ENCODE measurements around the gene SP7.
"Not testable (repeated sequence)": the region's sequence is repeated elsewhere in the genome, so short reads cannot be mapped to it uniquely, and the experiment has no call there.

Gene SP7

DNA sequence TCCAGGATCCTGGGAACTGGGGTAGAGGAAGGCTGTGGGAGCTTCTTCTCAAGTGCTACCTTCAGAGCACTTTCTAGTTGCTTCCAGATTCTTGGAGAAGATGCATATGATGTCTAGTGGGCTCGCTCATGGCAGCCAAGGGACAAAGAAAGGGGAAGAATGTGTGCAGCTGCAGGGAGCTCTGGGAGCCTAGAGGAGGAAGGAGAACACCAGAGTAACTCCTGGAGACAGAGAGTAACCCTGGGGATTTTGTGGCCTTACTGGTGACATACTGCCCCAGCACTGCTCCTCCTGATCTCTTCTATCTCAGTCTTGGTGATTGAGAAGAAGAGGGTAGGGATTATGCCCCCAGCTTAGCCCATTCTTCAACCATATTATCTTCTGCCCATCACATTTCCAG, 10.3 kb upstream of the SP7 start:
- DNase-seq (ENCODE audit: low read depth), result no peak

DNA sequence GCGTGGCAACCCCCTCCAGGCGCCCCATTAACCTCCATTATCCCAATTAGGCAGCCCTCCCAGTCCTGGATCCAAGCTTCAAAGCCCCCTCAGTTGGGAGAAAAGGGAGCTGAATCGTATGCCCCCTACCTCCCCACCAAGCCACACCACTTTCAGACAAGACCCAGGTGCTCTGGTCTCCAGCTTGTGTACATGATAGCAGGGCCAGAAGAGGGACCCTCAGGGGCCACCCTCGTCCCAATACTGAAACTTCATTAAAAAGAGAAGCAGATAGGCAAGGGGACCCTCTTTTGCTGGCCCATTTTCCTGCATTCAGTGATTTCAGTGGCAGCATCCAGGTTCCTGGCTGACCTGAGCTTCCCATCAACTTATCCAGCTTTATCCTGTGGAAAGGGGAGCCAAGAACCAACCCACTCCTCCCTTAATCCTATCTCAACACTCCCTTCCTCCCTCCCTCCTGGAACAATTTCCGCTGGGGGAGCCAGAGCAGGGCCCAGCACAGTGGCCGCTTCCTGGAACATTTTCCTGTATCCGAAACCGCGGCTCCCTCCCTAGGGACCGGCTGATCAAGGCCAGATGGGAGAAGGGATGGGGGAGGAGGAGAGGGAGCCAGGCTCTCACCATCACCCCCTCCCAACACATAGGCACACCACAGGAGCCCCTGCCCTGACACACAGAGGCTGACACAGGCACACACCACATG, 9.5 kb upstream of the SP7 start:
- no peak for DNase-seq (ENCODE audit: low read depth)

DNA sequence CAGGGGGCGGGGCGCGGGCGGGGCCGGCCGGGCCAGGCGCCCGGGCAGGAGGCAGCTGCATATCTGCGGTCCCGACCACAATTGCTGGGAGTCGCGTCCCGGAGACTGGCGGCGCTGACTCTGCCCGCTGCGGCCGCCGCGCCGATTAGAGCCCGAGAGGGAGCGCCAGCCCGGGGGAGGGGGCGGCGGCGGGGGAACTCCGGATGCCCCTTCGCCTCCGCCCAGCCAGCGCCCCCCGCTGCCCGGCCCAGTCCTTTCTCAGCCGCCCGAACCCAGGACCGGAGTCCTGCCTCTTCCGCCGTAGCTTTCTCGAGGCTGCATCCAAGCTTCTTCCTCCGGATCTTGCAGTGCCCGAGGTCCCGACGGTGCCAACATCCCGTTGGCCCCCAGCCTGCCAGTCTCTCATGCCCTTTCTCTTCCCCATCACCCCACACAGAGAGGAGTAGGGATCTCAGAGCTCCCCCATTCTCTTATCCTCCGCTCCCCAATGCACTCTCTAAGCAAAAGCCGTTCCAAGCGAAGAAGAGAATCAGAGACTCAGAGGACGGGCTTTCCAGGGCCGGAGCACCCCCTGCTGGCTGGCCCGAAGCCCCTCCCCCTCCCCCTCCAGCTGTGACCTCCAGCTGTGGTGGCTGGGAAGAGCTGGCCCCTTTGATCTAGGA, 8.8 kb upstream of the SP7 start:
- peak; percentile 42 for DNase-seq (ENCODE audit: low read depth)

DNA sequence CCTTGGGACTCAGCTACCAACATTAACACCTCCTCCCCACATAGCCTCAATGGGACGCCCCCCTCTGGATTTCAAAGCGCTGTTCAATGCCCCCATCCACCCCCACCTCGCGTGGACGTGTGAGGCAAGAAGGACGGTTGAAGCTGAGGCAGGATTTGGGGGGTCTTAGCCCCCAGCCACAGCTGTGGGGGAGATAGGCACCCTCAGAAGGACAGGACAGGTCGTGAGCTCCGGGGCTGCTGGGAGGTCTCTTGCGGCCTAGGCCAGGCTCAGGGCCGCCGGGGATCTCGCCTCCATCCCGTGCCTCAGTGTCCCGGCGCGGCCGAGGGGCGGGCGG, 8.3 kb upstream of the SP7 start:
- DNase-seq (ENCODE audit: low read depth), result no peak

DNA sequence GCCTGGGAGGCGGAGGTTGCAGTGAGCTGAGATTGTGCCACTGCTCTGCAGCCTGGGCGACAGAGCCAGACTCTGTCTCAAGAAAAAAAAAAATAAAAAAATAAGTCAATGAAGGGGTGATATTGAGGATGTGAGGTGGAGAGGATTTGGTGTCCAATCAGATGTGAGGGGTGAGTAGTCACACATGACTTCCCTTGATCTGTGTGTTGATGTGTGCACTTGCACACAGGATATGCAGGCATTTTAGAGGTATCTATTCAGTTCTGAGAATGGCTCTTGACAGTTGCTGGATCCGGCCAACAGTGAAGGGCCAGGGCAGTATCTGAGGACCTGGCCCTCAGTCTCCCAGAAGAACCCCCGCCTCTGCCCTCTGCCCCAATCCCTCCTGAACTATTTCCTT, 7.8 kb upstream of the SP7 start:
- DNase-seq (ENCODE audit: low read depth), result no peak

DNA sequence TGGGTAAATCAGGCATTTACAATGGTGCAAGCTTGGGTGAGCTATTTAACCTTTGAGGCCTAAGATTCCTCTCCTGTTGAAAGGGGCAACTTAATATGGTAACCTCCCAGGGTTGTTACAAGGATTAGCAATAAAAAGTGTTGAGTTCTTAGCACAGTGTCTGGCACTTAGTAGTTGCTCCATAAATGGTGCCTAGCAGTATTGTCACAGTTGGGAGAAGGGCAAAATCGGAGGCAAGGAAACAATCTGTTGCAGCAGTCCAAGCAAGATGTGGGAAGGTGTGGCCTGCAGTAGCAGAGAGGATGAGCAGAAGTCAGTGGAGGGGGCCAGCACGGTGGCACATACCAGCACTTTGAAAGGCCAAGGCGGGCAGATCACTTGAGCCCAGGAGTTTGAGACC, 7.3 kb upstream of the SP7 start:
- DNase-seq (ENCODE audit: low read depth), result no peak

DNA sequence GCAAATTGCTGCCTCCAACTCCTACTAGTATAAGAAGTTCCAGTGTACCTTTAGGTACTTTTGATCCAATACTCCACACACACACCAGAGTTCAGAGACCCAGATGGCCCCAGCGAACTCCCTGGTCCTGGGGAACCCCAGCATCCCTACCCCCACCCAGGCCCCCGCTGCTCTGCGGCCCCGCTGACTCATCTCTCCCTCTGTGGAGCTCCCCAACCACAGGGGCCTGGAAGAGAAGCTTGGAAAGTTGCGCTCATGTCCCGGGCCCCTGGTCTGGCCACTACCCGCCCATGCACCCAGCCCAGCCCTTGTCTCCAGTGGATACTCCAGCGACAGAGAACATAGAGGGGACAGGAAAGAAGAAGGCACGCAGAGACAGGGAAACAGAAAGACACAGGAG, 4.2 kb upstream of the SP7 start:
- no peak for DNase-seq (ENCODE audit: low read depth)

DNA sequence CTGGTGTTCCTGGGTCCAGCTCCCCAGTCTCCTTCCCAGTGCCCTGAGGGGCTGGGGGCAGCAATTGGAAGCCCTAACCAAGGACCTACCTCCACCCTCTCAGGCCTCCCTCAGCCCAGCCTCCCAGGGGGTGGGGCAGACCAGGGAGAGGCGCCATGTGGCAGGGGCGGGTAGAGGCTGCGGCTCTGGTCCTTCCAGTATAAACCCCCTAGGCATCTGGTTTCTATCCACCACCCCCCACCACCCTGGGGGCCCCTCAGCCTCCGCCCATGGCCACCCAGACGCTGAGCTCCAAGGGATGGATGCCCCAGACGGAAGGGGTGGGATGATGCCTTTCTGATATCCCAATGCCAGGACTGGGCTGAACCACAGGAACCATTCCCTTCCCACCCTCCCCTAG, 2.8 kb upstream of the SP7 start:
- no peak for DNase-seq (ENCODE audit: low read depth)

DNA sequence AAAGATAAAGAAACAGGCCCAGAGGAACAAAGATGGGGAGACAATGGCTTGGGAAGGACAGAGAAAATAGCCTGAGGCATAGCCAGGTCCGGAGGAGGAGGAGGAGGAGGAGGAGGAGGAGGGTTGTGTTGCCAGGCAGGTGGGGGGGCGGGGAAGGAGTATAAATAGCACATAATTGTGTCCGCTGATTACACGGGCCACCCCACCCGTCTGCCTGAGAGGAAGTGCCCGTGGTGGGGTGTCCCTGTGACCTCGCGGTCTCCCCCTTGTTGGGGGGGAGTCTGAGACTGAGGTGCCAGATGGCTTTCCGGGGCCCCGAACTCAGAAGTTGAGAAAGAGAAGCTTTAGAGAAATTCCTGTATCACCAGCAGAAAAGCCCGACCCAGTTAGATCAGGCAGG, 1.9 kb upstream of the SP7 start:
- DNase-seq (ENCODE audit: low read depth), result no peak

DNA sequence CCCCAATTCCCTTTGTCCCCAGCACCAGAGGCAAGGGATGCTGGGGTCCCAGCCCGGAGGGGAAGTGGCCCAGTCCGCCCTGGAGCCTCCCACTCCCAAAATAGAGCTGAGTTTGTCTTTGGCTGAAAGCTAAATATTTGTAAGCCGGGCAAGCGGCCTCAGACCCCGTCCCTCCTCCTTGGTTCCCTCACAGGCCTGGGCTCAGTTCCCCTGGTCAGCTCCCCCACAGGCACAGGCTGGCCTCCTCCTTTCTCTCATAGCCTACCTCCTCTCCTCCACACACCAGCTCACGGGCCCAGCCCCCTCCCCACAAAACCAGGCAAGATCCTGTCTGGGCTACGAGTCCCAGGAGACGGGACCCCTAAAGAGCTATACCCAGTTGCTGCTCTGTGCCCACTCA, 1.3 kb downstream of the SP7 start:
- no peak for DNase-seq (ENCODE audit: low read depth)

DNA sequence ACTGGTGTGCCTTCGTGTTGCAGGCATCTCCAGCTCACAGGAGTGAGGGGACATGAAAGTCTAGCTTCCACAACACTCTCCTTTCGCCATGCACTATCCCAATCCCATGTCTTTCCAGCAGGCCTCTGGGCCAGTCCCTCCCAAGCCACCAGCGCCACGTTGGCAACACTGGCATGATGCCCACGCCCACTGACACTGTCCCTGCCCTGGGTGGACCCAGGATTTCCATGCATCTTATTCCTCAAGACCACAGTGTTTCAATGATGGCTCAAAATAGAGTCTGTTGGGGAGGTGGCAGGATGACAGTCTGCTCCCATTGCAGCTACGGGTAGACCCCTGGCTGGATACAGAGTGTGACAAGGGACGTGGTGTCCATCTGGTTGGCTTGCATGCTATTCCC, 2.3 kb downstream of the SP7 start:
- DNase-seq (ENCODE audit: low read depth), result no peak

DNA sequence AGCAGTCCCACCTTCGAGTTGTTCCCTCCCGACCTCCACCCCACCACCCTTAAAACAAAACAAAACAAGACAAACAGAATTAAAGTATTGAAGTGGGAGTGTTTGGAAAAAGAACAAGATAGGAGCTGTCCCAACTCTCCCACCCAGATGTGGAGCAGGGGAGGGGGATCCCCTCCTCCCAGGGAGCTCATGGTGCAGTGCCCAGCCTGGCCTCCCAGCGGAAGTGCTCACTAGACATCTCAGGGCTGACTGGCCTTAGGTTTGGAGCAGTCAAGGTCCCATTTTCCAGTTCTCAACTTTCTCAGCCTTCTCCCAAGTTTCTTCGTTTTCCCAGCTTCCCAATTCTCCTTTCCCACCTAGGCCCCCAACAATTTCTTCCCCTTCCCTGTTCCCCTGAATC, 2.9 kb downstream of the SP7 start:
- DNase-seq (ENCODE audit: low read depth), result no peak

DNA sequence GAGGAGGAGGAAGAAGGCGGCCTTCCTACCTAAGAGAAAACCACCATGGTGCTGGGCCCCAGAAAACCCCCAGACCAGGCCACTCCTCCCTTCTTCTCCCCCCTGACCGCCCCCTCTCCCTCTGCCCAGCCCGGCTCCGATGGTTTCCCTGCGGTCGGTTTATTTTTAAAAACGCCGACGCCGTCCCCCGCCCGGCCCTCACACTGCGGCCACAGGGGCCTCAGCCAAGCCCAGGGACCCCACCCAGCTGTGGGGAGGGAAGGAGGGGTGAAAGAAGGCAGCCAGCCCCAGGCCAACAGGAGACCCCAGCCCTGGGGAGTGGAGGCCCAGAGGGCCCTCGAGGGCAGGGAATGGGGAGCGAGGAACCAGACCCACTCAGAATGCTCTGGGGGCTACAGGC, 3.4 kb downstream of the SP7 start:
- no peak for DNase-seq (ENCODE audit: low read depth)

DNA sequence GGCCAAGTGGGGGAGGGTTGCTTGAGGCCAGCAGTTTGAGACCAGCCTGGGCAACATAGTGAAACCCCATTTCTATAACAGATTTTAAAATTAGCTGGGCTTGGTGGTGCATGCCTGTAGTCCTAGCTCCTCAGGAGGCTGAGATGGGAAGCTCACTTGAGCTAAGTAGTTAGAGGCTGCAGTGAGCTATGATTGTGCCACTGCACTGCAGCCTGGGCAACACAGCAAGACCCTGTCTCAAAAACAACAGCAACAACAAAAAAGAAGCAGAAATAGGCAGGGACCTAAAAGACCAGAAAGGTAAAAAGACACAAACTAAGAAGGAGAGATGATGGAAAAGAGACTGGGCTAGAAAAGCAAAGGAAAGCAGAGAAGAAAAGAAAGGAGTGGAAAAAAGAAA, 3.8 kb downstream of the SP7 start:
- DNase-seq (ENCODE audit: low read depth), result not testable (repeated sequence)

DNA sequence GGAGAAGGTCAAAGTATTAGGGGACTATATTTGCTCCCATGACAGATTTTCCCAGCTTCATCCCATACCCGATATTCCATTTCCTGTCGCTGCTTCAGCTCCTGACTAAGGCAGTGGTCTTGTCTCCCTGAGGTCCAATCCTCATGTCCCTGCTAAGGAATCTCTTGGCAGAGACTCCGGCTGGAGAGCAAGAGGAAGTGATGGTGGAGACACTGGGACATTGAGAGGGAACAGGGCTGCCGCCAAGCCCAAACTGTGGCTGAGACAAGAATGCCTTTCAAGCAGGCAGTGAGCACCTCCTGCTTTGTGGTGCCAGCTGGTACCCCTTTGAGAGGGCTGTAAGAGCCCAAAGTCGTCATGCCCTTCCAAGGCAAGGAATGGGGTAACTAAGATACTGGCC, 5.5 kb downstream of the SP7 start:
- DNase-seq (ENCODE audit: low read depth), result no peak

DNA sequence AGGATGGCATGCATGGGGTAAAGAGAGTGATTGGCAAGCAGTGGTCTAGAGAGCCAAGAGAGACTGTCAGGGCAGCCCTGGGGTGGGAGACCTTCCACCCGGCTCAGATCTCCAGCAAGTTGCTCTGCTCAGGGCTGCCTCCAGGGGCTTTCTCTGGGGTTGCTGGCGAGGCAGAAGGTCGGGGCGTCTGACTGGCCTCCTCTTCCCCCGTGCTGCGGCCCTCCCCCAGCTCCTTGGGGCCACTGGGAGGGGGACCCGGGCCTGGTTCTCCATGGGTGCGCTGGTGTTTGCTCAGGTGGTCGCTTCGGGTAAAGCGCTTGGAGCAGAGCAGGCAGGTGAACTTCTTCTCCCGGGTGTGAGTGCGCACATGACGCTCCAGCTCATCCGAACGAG, 8.1 kb downstream of the SP7 start:
- DNase-seq (ENCODE audit: low read depth), result no peak

DNA sequence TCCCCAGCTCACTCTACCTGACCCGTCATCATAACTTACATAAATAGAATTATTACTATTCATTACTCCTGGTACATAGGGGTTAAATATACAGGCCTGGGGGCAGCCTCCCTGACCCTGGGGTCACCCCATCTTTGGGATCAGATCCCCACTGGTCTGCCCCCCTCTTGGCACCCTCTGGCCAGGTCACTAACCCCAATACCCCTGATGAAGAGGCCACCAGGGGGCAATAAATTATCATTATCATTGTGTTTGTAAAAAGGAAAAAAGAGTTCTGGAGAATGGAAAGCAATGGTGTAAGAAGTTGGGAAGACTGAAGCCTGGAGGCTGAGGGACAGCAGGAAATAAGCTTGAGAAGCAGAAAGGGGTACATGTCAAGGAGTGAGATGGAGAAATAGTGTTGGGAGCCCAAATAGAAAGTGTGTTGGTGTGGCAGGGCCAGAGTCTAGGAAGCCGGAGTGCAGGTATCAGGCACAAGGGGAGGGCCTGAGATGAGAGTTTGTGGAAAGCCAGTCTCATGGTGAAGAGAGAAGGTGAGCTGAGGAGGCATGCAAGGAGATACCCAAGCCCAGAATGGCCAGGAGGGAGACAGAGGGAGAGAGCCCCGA, 8.6 kb downstream of the SP7 start:
- DNase-seq (ENCODE audit: low read depth), result no peak

DNA sequence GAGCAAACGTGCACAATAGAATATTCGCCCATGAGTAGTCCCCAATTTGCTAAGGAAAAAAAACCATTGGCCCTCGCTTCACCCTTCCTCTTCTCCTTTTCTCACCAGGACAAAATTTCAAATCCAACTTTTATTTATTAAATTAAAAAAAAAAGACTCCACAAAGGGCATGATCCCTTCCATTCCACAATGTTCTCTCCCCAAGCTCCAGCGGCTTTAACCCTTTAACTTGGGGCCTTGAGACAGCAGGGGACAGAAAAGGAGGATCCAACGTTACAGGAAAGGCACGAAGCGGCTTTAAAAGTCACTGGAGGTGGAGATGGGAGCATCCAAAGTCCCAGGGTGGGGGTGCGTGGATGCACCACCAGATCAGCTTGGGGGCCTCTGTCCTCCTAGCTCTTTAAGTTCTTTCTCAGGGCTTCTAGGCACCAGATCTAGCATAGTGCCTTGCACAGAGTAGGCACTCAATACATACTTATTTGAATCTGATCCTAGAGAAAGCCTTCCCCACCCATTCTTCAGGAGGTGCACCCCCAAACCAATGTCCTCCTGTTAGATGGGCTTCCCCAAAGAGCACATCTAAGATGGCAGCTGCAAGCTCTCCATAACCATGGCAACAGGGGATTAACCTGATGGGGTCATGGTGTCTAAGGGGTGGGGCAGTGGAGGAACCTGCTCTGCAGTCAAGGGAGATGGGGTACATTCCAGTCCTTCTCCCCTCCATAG, 9.5 kb downstream of the SP7 start:
- no peak for DNase-seq (ENCODE audit: low read depth)

DNA sequence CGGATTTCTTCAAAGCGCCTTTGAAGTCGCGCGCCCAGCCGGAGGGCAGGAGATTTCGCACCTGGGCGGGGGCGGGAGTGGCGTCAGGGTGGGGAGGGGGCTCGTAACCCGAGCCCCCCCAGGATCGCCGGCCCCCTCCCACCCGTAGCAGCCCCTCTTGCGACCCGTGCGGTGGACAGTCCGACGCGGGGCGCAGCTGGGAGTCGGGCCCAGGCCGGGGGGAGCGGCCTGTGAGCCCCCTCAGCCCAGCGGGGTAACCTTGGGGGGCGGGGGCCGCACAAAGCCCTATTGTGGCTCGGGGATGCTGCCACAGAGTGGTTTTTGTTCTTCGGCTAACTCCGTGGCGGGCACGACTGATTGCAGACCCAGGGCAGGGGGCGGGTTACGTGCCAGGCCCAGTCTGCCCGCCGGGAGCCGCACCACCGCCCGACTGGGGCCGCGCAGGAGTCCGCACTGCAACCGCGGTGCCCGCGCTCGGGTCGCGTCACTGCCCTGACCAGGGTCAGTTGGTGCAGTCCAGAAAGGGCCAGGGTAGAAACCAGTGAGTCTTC, 10.6 kb downstream of the SP7 start:
- DNase-seq (ENCODE audit: low read depth), result no peak

DNA sequence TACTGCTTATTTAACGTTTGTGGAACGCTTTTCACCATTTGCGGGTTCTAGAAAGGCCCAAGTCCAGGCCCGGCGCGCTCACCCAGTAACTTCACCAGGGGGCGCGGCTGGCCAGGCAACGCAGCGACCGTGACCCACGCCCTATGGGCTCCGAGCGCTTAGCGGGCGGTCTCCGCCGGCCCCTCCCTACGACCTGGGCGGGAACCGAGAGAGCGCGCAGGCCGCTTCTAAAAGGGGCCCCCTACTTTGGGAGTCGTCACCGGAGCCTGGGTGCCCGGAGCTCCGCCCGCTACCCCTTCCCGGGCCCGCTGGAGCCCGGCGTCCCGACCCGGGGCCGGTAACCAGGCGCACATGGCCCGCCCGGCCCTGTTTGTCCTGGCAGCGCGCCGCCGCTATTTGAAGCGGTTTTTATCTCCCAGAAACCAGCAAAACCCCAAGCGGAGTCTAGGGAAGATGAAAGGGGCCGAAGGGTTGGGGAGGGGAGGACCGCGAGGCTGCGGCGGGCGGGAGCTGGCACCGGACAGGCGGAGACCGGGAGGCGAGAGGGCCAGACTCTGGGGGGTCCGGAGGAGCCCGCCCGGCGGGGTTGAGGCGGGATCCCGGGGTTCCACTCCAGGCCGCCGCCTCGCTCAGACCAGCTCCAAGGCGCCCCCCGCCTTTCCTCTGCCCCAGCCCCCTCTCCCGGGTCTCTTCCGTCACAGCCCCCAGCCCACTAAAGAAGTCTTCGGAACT, 11.2 kb downstream of the SP7 start:
- DNase-seq (ENCODE audit: low read depth), result peak; percentile 70

DNA sequence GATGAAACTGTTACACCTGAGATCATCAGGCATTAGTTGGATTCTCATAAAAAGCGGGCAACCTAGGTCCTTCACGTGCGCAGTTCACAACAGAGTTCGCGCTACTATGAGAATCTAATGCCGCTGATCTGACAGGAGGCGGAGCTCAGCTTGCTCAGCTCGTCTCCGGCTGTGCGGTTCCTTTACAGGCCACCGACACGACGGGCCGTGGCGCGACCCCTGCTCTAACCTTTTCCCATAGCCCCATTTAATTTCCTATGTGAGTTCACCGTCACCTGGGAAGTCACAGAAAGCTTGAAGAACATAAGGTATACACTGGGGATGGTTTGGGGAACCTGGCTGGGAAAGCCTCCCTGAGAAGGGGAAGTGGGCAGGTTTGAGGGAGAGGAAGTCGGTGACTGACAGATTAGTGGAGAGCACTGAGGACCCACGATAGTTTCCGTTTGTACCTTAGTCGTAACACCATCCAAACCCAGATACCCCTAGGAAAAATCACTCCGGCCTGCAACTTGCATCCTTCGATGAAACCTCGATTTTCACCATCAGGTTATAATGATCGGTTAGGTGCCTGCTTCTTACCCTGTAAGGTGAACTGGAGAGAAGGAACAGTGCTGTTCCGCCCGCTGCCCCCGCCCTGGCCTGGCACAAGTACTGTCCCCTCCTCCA, 11.9 kb downstream of the SP7 start:
- no peak for DNase-seq (ENCODE audit: low read depth)

Data from stimulated activated CD8-positive, alpha-beta memory T cell treated with anti-CD3 and anti-CD28 coated beads, Interleukin-15, amount 100 ng/mL, for 24 hours (primary cell).